GM20000 (cell line): ENCODE measurements around the gene BPGM.

Experiments used
- DNase-seq: peaks from one replicate; pipeline ENCODE4 v3.0.0; 2012; ENCODE audit warnings: low spot score
- CTCF ChIP-seq: IDR thresholded peaks from 2 replicates; pipeline ENCODE4 v1.5.1; 2012; ENCODE audit warnings: mild to moderate bottlenecking, control low read depth; ENCODE audit errors: extremely low read depth, missing control alignments

BPGM gene

DNA sequence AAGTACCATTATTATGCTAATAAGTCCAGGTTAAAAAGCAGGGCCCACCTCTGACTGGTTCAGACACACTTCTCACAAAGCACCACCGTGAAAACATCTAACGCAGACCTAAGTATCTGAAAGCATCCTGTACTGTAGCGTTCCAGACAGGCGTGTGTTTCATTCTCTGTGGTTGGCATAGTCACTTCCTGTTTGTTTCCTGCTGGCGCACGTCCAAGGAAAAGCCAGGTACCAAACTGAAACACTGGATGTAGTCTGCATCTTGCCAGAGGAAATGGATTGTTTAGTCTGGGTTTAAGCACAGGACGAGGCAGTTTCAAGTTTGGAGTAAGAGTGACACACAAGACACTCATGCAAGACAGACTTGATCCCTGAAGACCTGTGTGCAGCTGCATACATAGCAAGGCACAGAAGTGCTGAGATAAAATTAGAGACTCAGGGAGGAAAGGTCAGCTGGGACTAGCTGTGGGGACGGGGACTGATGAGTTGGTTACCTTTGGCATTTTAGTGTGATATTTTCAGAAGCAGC, 23.3 kb downstream of the BPGM start:
- no peak for DNase-seq
- TF ChIP-seq CTCF, result no peak

DNA sequence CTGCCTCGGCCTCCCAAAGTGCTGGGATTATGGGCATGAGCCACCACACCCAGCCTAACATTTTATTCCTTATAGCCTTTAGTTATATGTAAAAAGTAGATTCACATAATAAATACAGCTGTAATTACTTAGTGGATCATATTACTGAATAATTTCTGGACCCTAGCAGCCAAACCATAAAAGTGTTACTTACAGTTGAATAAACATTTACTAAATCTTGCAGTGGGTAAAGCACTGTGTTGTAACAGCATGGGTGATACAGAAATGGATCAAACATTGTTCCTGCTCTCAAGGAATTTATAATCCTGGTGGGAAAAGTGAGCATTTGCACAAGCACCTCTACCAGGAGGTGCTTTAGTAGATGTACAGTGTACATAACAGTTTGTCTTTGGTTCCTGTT, 25.0 kb downstream of the BPGM start:
- no peak for TF ChIP-seq CTCF
- DNase-seq, result no peak

- no peak for TF ChIP-seq CTCF
- no peak for DNase-seq
These were observed 27.8 kb downstream of the BPGM start for GRCh38 chr7:134674424-134674823.

DNA sequence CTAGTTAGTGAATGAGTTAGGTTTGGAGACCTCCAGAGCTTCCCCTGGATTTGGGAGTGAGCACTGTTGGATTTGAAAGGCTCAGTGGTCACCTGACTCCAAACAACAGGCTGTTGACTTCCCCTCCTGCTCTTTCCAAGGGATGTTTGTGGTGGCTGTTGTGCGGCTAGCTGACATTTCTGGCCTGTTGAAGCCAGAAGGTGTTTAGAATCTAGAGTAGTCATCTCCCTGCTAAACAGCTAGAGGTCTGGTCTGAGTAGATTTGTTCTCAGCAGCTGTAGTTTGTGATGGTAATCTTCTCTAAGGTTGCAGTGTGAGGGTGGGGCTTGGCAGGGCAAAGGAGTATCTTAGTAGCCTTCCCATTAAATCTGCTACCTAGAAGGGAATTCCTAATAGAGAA, 30.1 kb downstream of the BPGM start:
- DNase-seq, result no peak
- no peak for TF ChIP-seq CTCF

DNA sequence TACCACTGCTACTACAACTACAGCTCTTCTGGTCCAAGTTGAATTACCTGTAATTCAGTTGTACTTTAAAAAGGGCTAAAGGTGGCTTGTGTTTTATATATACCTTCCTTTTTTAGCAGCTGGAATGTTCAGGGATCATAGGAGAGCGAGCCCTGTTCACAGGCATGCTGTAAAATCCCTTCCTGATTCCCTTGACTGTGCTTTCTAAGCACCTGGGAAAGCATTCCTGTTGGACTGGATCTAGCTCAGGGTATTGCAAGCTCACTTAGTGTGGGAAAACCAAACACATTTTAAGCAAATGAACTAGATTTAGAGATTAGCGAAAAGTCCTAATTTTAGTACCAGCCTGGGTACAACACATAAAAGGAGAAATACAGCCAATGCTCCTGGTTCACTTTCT, 31.5 kb downstream of the BPGM start:
- no peak for DNase-seq
- TF ChIP-seq CTCF, result no peak

DNA sequence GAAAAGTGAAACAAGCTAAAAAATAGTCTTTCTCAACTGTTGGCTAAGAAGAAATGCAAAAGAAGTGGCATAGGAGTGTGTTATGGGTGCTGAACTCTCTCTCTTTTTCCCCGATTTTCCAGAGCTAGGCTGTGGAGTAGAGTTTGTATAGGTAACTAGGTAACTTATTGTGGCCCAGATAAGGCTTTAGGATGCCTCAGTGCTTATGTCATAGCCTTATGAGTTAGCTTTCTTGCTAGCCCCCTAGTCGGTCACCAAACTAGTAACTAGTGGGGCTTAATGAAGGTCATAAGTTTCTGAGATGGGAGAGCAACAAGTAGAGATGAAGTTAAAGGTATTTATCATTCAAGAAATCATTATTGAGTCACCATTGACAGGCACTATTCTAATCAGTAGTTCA, 32.4 kb downstream of the BPGM start:
- no peak for DNase-seq
- TF ChIP-seq CTCF, result no peak

- TF ChIP-seq CTCF, result no peak
- DNase-seq, result no peak
These were observed 37.5 kb downstream of the BPGM start for GRCh38 chr7:134684165-134684564.
